Measurements from ENCODE around the gene DENND1A. TPM values are rescaled to one million over a fixed set of nuclear protein-coding genes. Genes with fewer than 3 reads are reported as not detected.
A peak's percentile ranks its signal among the peaks of the same experiment; 100 is the strongest.

Gene DENND1A
- total RNA-seq, 1 experiment from 2014 or later: 19.7 TPM

DNA sequence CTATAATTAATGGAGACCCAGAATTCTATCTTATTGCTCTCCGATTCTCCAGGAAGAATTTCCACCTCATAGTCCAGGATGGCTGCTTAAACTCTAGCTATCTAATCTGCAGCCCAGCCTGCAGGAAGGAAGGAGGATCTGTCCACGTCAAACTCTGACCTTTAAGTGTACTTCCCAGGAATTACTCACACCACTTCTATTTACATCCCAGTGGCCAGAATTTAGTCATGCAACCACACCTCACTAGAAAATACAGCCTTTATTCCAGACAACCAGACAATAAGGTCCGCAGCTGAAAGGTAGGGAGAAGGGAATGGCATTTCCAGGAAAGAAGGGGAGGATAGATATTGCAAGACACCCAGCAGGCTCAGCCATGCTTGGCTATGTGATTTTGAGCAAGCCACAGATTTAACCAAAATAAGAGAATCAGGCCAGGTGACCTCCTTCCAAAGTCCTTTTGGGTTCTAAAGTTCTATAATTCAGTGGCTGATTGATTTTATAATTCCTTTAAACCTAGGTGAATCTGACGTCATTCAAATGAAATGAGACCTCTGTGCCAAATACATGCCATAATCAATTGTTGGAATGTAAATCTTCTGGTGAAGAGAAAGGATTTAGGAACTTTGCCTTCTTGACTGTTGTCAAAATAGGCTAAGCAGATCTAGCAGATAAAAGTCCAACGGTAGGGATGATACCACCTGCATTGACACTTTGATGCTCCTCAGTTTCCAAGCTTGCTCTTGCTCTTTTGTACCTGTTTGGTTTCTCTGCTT is 3.7 kb upstream of the DENND1A start:
- Histone ChIP-seq H3K4me3 (ENCODE audit: low read depth in 2 of 2, low read length in 2 of 2) (no peak overlapping the region), H3K4me1 (ENCODE audit: control insufficient read depth, insufficient read depth, low read length) (peaks cover 7% of the 10 kb centered on the region; the same call in 1 of the 2 replicates)

DNA sequence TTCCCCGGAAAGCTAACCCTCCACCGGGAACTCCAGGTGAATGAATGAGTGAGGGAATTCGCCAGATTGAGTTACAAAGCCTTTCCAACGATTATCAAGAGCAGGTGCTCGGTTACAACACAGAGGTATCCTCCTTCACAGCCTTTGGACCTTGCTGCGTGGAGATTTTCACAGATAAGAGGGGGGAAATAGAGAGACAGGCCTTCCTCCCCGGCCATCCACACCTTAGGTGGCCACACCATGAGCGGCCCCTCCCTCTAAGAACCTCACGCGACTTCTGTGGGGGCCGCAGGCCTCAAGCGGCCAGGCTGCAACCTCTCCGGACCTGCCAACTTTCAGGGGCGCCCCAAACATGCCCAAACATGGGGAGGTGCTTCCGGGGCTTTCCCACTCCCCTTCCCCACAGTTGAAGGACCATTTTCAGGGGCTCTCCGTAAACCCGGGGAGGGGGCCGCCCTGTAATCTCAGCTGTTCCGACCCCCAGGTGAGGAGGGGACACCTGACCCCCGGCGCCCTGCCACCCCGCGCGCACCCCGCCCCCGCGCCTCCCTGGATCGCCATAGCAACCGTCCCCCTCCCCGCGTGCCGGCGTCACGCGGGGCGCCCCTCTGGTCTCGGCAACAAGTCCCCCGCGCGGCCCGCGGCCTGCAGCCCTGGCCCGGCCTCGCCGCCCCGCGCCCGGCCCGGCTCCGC is 603 bp downstream of the DENND1A start:
- H3K9me3 ChIP-seq (ENCODE audit: control insufficient read depth, insufficient read depth, low read depth, low read length): no peaks in the 10 kb centered on the region
- in situ Hi-C loops (cut with HindIII; ENCODE audit: low pct_unique_long_range_greater_than_20kb, low sequenced_read_pairs): no loop called here
- peak overlapping the region; percentile 64 for H3K4me3 ChIP-seq (ENCODE audit: low read depth in 2 of 2, low read length in 2 of 2)
- intact Hi-C loops (cut with micrococcal nuclease; ENCODE audit: unreplicated experiment): no loop called here
- no peaks in the 10 kb centered on the region; the same call in 1 of the 2 replicates for H3K36me3 ChIP-seq (ENCODE audit: control insufficient read depth, insufficient read depth, low read length)
- no TSS peak for BruUV-seq (replicated peaks)
- ChIA-PET POLR2A (no interaction called here), CTCF (no interaction called here)
- ATAC-seq: no peak
- TF ChIP-seq POLR2AphosphoS5 (IDR thresholded peaks at IDR 0.05; ENCODE audit: low read depth, low read length) (no peak), SIN3A (IDR thresholded peaks at IDR 0.05; ENCODE audit: borderline replicate concordance, insufficient read depth, low read depth, low read length) (no peak), TCF7L2 (IDR thresholded peaks at IDR 0.05; ENCODE audit: low read depth, low read length) (no peak)
- TF ChIP-seq, protein P1, sequence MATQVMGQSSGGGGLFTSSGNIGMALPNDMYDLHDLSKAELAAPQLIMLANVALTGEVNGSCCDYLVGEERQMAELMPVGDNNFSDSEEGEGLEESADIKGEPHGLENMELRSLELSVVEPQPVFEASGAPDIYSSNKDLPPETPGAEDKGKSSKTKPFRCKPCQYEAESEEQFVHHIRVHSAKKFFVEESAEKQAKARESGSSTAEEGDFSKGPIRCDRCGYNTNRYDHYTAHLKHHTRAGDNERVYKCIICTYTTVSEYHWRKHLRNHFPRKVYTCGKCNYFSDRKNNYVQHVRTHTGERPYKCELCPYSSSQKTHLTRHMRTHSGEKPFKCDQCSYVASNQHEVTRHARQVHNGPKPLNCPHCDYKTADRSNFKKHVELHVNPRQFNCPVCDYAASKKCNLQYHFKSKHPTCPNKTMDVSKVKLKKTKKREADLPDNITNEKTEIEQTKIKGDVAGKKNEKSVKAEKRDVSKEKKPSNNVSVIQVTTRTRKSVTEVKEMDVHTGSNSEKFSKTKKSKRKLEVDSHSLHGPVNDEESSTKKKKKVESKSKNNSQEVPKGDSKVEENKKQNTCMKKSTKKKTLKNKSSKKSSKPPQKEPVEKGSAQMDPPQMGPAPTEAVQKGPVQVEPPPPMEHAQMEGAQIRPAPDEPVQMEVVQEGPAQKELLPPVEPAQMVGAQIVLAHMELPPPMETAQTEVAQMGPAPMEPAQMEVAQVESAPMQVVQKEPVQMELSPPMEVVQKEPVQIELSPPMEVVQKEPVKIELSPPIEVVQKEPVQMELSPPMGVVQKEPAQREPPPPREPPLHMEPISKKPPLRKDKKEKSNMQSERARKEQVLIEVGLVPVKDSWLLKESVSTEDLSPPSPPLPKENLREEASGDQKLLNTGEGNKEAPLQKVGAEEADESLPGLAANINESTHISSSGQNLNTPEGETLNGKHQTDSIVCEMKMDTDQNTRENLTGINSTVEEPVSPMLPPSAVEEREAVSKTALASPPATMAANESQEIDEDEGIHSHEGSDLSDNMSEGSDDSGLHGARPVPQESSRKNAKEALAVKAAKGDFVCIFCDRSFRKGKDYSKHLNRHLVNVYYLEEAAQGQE (IDR thresholded peaks at IDR 0.05; ENCODE audit: insufficient read depth in 1 of 2, low read depth in 2 of 2, low read length in 1 of 2): no peak
- TF ChIP-seq, protein P2, sequence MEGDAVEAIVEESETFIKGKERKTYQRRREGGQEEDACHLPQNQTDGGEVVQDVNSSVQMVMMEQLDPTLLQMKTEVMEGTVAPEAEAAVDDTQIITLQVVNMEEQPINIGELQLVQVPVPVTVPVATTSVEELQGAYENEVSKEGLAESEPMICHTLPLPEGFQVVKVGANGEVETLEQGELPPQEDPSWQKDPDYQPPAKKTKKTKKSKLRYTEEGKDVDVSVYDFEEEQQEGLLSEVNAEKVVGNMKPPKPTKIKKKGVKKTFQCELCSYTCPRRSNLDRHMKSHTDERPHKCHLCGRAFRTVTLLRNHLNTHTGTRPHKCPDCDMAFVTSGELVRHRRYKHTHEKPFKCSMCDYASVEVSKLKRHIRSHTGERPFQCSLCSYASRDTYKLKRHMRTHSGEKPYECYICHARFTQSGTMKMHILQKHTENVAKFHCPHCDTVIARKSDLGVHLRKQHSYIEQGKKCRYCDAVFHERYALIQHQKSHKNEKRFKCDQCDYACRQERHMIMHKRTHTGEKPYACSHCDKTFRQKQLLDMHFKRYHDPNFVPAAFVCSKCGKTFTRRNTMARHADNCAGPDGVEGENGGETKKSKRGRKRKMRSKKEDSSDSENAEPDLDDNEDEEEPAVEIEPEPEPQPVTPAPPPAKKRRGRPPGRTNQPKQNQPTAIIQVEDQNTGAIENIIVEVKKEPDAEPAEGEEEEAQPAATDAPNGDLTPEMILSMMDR (IDR thresholded peaks at IDR 0.05): no peak
- H3K4me1 ChIP-seq (ENCODE audit: control insufficient read depth, insufficient read depth, low read length): peaks cover 11% of the 10 kb centered on the region
- no peaks in the 10 kb centered on the region for H3K27me3 ChIP-seq (ENCODE audit: control insufficient read depth, insufficient read depth, low read length)
- DNase-seq (ENCODE audit: low read depth, low spot score): no peak
- peak overlapping the region; percentile 66; the same call in 1 of the 2 replicates for H3K27ac ChIP-seq (ENCODE audit: low read length)

More for the DNA sequence above, 3.7 kb upstream of the DENND1A start:
- Histone ChIP-seq H3K27ac (ENCODE audit: low read length) (no peak overlapping the region), H3K36me3 (ENCODE audit: control insufficient read depth, insufficient read depth, low read length) (no peaks in the 10 kb centered on the region; the same call in 1 of the 2 replicates), H3K9me3 (ENCODE audit: control insufficient read depth, insufficient read depth, low read depth, low read length) (no peaks in the 10 kb centered on the region), H3K27me3 (ENCODE audit: control insufficient read depth, insufficient read depth, low read length) (no peaks in the 10 kb centered on the region)
- ATAC-seq: peak; percentile 57
- peak; percentile 48 for DNase-seq (ENCODE audit: low read depth, low spot score)
- in situ Hi-C loops (cut with HindIII; ENCODE audit: low pct_unique_long_range_greater_than_20kb, low sequenced_read_pairs): no loop called here
- TF ChIP-seq POLR2AphosphoS5 (IDR thresholded peaks at IDR 0.05; ENCODE audit: low read depth, low read length) (no peak), TCF7L2 (IDR thresholded peaks at IDR 0.05; ENCODE audit: low read depth, low read length) (no peak)
- TF ChIP-seq, protein P2 (IDR thresholded peaks at IDR 0.05): no peak
- TF ChIP-seq, protein P1 (IDR thresholded peaks at IDR 0.05; ENCODE audit: insufficient read depth in 1 of 2, low read depth in 2 of 2, low read length in 1 of 2): no peak
- ChIA-PET CTCF (interaction anchor here (0.8 kb wide), 1 partner anchor 392 kb away, joined by 3 read pairs; no protein-coding TSS in a partner anchor), POLR2A (interaction anchor here (0.5 kb wide), 1 partner anchor 81 kb away, joined by 6 read pairs; no protein-coding TSS in a partner anchor)
- no TSS peak for BruUV-seq (replicated peaks)
- intact Hi-C loops (cut with micrococcal nuclease; ENCODE audit: unreplicated experiment): no loop called here
